ENCODE measurements around the gene DYNC1I2. TPM values are rescaled to one million over a fixed set of nuclear protein-coding genes. Genes with fewer than 3 reads are reported as not detected.
"Not testable (repeated sequence)": the region's sequence is repeated elsewhere in the genome, so short reads cannot be mapped to it uniquely, and the experiment has no call there.

Gene DYNC1I2
- total and polyA plus RNA-seq, 2 donors (not counting 1 experiment from before 2014, with no cell fraction given): 109 to 238 TPM

- no peak for DNase-seq (ENCODE audit: low read depth in 2 of 2)
- Histone ChIP-seq H3K36me3 (ENCODE audit: control insufficient read depth, insufficient read depth, low read length) (no peaks in the 10 kb centered on the region), H3K9ac (ENCODE audit: insufficient read depth, low read length) (no peak overlapping the region), H3K9me3 (ENCODE audit: control insufficient read depth, insufficient read depth, low read depth, low read length) (no peaks in the 10 kb centered on the region), H2AFZ (ENCODE audit: low read length) (no peak overlapping the region), H3K4me2 (ENCODE audit: extremely low read depth, insufficient read depth, low read length) (no peak overlapping the region), H3K4me3 (replicated peaks in 1 of 4; ENCODE audit: control extremely low read depth in 1 of 4, insufficient read depth in 1 of 4, low read depth in 3 of 4, low read length in 4 of 4) (no peak overlapping the region), H3K4me1 (ENCODE audit: control insufficient read depth, extremely low read depth, insufficient read depth, low read length) (no peaks in the 10 kb centered on the region), H3K27ac (ENCODE audit: insufficient read depth, low read length) (no peak overlapping the region), H3K27me3 (ENCODE audit: control insufficient read depth, insufficient read depth, low read length) (no peaks in the 10 kb centered on the region), H4K20me1 (ENCODE audit: control insufficient read depth, extremely low read depth, insufficient read depth, low read length) (no peaks in the 10 kb centered on the region), H3K79me2 (ENCODE audit: control insufficient read depth, insufficient read depth, low read length) (no peaks in the 10 kb centered on the region)
- no peak for TF ChIP-seq EZH2 (IDR thresholded peaks at IDR 0.05; ENCODE audit: low read length, missing control alignments)
- TF ChIP-seq CTCF (conservative IDR thresholded peaks at IDR 0.05 in 1 of 2, IDR thresholded peaks at IDR 0.05 in 1 of 2; ENCODE audit: low read depth in 1 of 2, low read length in 2 of 2): no peak
Measured at GRCh38 chr2:171772373-171772772, 85.1 kb downstream of the DYNC1I2 start.

GRCh38 chr2:171774581-171774980 lies 87.3 kb downstream of the DYNC1I2 start:
- H2AFZ ChIP-seq (ENCODE audit: low read length); H3K79me2 ChIP-seq (ENCODE audit: control insufficient read depth, insufficient read depth, low read length); H3K27ac ChIP-seq (ENCODE audit: insufficient read depth, low read length); H3K27me3 ChIP-seq (ENCODE audit: control insufficient read depth, insufficient read depth, low read length); H4K20me1 ChIP-seq (ENCODE audit: control insufficient read depth, extremely low read depth, insufficient read depth, low read length); H3K4me1 ChIP-seq (ENCODE audit: control insufficient read depth, extremely low read depth, insufficient read depth, low read length); H3K36me3 ChIP-seq (ENCODE audit: control insufficient read depth, insufficient read depth, low read length); H3K4me3 ChIP-seq (replicated peaks in 1 of 4; ENCODE audit: control extremely low read depth in 1 of 4, insufficient read depth in 1 of 4, low read depth in 3 of 4, low read length in 4 of 4); H3K9me3 ChIP-seq (ENCODE audit: control insufficient read depth, insufficient read depth, low read depth, low read length); H3K4me2 ChIP-seq (ENCODE audit: extremely low read depth, insufficient read depth, low read length); H3K9ac ChIP-seq (ENCODE audit: insufficient read depth, low read length); DNase-seq (ENCODE audit: low read depth in 2 of 2): not testable (repeated sequence)

- Histone ChIP-seq H3K9ac (ENCODE audit: insufficient read depth, low read length) (no peak overlapping the region), H3K27me3 (ENCODE audit: control insufficient read depth, insufficient read depth, low read length) (no peaks in the 10 kb centered on the region), H3K4me2 (ENCODE audit: extremely low read depth, insufficient read depth, low read length) (no peak overlapping the region), H3K9me3 (ENCODE audit: control insufficient read depth, insufficient read depth, low read depth, low read length) (no peaks in the 10 kb centered on the region), H4K20me1 (ENCODE audit: control insufficient read depth, extremely low read depth, insufficient read depth, low read length) (no peaks in the 10 kb centered on the region), H2AFZ (ENCODE audit: low read length) (no peak overlapping the region), H3K27ac (ENCODE audit: insufficient read depth, low read length) (no peak overlapping the region), H3K36me3 (ENCODE audit: control insufficient read depth, insufficient read depth, low read length) (no peaks in the 10 kb centered on the region), H3K79me2 (ENCODE audit: control insufficient read depth, insufficient read depth, low read length) (no peaks in the 10 kb centered on the region), H3K4me1 (ENCODE audit: control insufficient read depth, extremely low read depth, insufficient read depth, low read length) (no peaks in the 10 kb centered on the region), H3K4me3 (replicated peaks in 1 of 4; ENCODE audit: control extremely low read depth in 1 of 4, insufficient read depth in 1 of 4, low read depth in 3 of 4, low read length in 4 of 4) (no peak overlapping the region)
- no peak for DNase-seq (ENCODE audit: low read depth in 2 of 2)
- TF ChIP-seq EZH2 (IDR thresholded peaks at IDR 0.05; ENCODE audit: low read length, missing control alignments) (no peak), CTCF (conservative IDR thresholded peaks at IDR 0.05 in 1 of 2, IDR thresholded peaks at IDR 0.05 in 1 of 2; ENCODE audit: low read depth in 1 of 2, low read length in 2 of 2) (no peak)
Measured at GRCh38 chr2:171778515-171778914, 91.2 kb downstream of the DYNC1I2 start.
